ENCODE data around the gene POLR2L.

GRCh38 chr11:888310-889212 is 46.2 kb upstream of the POLR2L start:
- TF ChIP-seq CTCF (IDR thresholded peaks at IDR 0.05 in 8 of 11, conservative IDR thresholded peaks at IDR 0.05 in 3 of 11) (no peak), POLR2A (IDR thresholded peaks at IDR 0.05) (no peak), POLR2AphosphoS5 (IDR thresholded peaks at IDR 0.05) (no peak)

Measured in spleen (tissue), 7 donors.